PC-3 (cell line): ENCODE measurements around the gene LIPC.

Source experiments
- CTCF ChIP-seq: fragments of 300-600 bp; sonication (generic); conservative IDR thresholded peaks from 2 replicates; pipeline ENCODE4 v1.5.1; 2017; ENCODE audit warnings: antibody characterized with exemption, low read depth, mild to moderate bottlenecking, low read length
- EZH2 ChIP-seq: fragments of 300-600 bp; sonication (generic); IDR thresholded peaks from one replicate; pipeline ENCODE4 v1.6.1; 2017; ENCODE audit warnings: antibody characterized with exemption, mild to moderate bottlenecking, low read length; ENCODE audit not compliant: unreplicated experiment
- EZH2phosphoT487 ChIP-seq: fragments of 300-600 bp; sonication (generic); IDR thresholded peaks from 2 replicates; pipeline ENCODE4 v1.6.1; 2018; ENCODE audit warnings: mild to moderate bottlenecking, antibody characterized with exemption, low read length, borderline replicate concordance

- TF ChIP-seq CTCF (no peak), EZH2 (no peak), EZH2phosphoT487 (no peak)
These were observed 25.7 kb downstream of the LIPC start for GRCh38 chr15:58457466-58457965.
